K562 (cell line): ENCODE data around the gene GPATCH4. TPM values are rescaled to one million over a fixed set of nuclear protein-coding genes. Genes with fewer than 3 reads are reported as not detected.

Experiments
- ATAC-seq: fragments of 200-7000 bp; cut with Tn5 transposase; 3 replicates; pipeline ENCODE4 v1.9.1; 2020; ENCODE audit warnings: moderate library complexity
- BruUV-seq: library from RNA; stranded (reverse); fragments of 400-500 nt; replicated peaks from 2 replicates; lab custom pipeline; 2021; lab: Mats Ljungman, UMichigan
- CTCF ChIA-PET: fragments of 300-600 bp; formaldehyde crosslinking; extraction: SDS; loops from one replicate; lab custom pipeline; 2021; ENCODE audit warnings: low intra/inter-chr PET ratio; lab: Yijun Ruan, JAX
- POLR2A ChIA-PET: fragments of 300-600, 350-650 bp; sonication (Branson Sonifier 250); formaldehyde crosslinking; extraction: SDS; loops from one replicate; lab custom pipeline; 2021; ENCODE audit warnings: antibody characterized with exemption, inconsistent platforms; lab: Yijun Ruan, JAX
- DNase-seq, 4 experiments: peaks; one replicate each; pipeline versions ENCODE4 v3.0.0 to v3.0.0-alpha.2; 2011 to 2018; ENCODE audit warnings: low spot score in 3 of 4, mixed read lengths in 3 of 4; ENCODE audit errors: extremely low read depth in 1 of 4
- FAIRE-seq: peaks from 2 replicates; lab custom pipeline; 2011; peaks lifted over from hg19 to GRCh38; lab: Jason Lieb, UNC
- H2AFZ ChIP-seq: 2 replicates; pipeline ENCODE4 v1.6.0; 2011; ENCODE audit warnings: low read depth, low read length, control low read depth, inconsistent platforms
- H3K27ac ChIP-seq: fragments of 200-600 bp; 3 replicates; pipeline ENCODE4 v1.8.0; 2011; ENCODE audit warnings: low read depth, mild to moderate bottlenecking, control low read depth, inconsistent platforms, low read length, moderate library complexity, mixed read lengths; ENCODE audit errors: extremely low read depth
- H3K27me3 ChIP-seq, 2 experiments: fragments of 300-600 bp in 1 of 2; 2 replicates in 1 of 2; 3 replicates in 1 of 2; pipeline versions ENCODE4 v1.6.0 to v1.8.0; 2011; ENCODE audit warnings: inconsistent platforms in 2 of 2, low read length in 2 of 2, mild to moderate bottlenecking in 1 of 2, mixed read lengths in 1 of 2, moderate library complexity in 1 of 2; ENCODE audit not compliant: control insufficient read depth in 2 of 2, insufficient read depth in 2 of 2
- H3K36me3 ChIP-seq: fragments of 300-600 bp; 3 replicates; pipeline ENCODE4 v1.8.0; 2011; ENCODE audit warnings: mild to moderate bottlenecking, low read length, inconsistent platforms; ENCODE audit not compliant: control insufficient read depth, insufficient read depth
- H3K4me1 ChIP-seq, 2 experiments: fragments of 200-600 bp in 1 of 2; replicated peaks in 1 of 2; 2 replicates in 1 of 2; 3 replicates in 1 of 2; pipeline versions ENCODE4 v1.5.1 to v1.8.0; 2011; ENCODE audit warnings: inconsistent platforms in 2 of 2, low read length in 2 of 2, mild to moderate bottlenecking in 1 of 2, mixed read lengths in 1 of 2, moderate library complexity in 1 of 2; ENCODE audit not compliant: control insufficient read depth in 2 of 2, insufficient read depth in 2 of 2
- H3K4me2 ChIP-seq: 2 replicates; pipeline ENCODE4 v1.6.1; 2011; ENCODE audit warnings: low read length, control low read depth, inconsistent platforms, mixed read lengths; ENCODE audit not compliant: insufficient read depth
- H3K4me3 ChIP-seq: fragments of 200-600 bp; sonication (generic), shearing (Covaris generic); 2 replicates; pipeline ENCODE4 v1.5.1; 2016; ENCODE audit warnings: control low read depth, inconsistent platforms
- H3K79me2 ChIP-seq: fragments of 200-600 bp; 3 replicates; pipeline ENCODE4 v1.8.0; 2011; ENCODE audit warnings: low read length, inconsistent platforms; ENCODE audit not compliant: control insufficient read depth, insufficient read depth
- H3K9ac ChIP-seq, 2 experiments: 2 replicates each; pipeline versions ENCODE4 v1.6.0 to v1.6.1; 2011; ENCODE audit warnings: low read depth in 2 of 2, low read length in 2 of 2, control low read depth in 1 of 2, inconsistent platforms in 1 of 2, mild to moderate bottlenecking in 1 of 2, mixed read lengths in 1 of 2; ENCODE audit not compliant: insufficient read depth in 1 of 2
- H3K9me1 ChIP-seq: one replicate; pipeline ENCODE4 v1.6.0; 2011; ENCODE audit warnings: inconsistent platforms, mild to moderate bottlenecking, low read length, moderate library complexity; ENCODE audit not compliant: control insufficient read depth, insufficient read depth
- H3K9me3 ChIP-seq: replicated peaks from 2 replicates; pipeline ENCODE4 v1.5.1; 2011; ENCODE audit warnings: low read depth, low read length, inconsistent platforms; ENCODE audit not compliant: control insufficient read depth, insufficient read depth
- H4K20me1 ChIP-seq: replicated peaks from 2 replicates; pipeline ENCODE4 v1.6.1; 2011; ENCODE audit warnings: low read length, inconsistent platforms, mixed read lengths; ENCODE audit not compliant: control insufficient read depth, insufficient read depth
- FIP1L1 ChIP-seq: fragments of 200-400 bp; formaldehyde crosslinking; IDR thresholded peaks from 2 replicates; pipeline ENCODE4 v1.6.1; 2018; ENCODE audit warnings: mild to moderate bottlenecking, low read depth, low read length; ENCODE audit not compliant: poor library complexity, severe bottlenecking
- HNRNPL ChIP-seq: fragments of 200-400 bp; formaldehyde crosslinking; IDR thresholded peaks from 2 replicates; pipeline ENCODE4 v1.6.1; 2017; ENCODE audit warnings: low read depth, mild to moderate bottlenecking, low read length
- KDM5B ChIP-seq: fragments of 200-600 bp; sonication (generic); IDR thresholded peaks from 2 replicates; pipeline ENCODE4 v1.6.1; 2012; ENCODE audit warnings: low read depth, mild to moderate bottlenecking, moderate library complexity, low read length, control low read depth, inconsistent platforms; ENCODE audit not compliant: insufficient replicate concordance
- NR2C1 ChIP-seq, 2 experiments: fragments of 450-650 bp; IDR thresholded peaks; 2 replicates each; pipeline ENCODE4 v1.6.1; 2017; ENCODE audit warnings: mild to moderate bottlenecking in 2 of 2, antibody characterized with exemption in 1 of 2, inconsistent platforms in 1 of 2, missing compliant biosample characterization in 1 of 2, missing genetic modification characterization in 1 of 2
- NR2C2 ChIP-seq, 2 experiments: fragments of 200-800 bp in 1 of 2; sonication (Bioruptor generic) in 1 of 2; sonication (generic) in 1 of 2; formaldehyde crosslinking in 1 of 2; IDR thresholded peaks; 2 replicates each; pipeline versions ENCODE4 v1.6.1 to v1.8.0; 2016 to 2022; ENCODE audit warnings: mild to moderate bottlenecking in 1 of 2, missing compliant biosample characterization in 1 of 2, missing genetic modification characterization in 1 of 2, missing genetic modification reagents in 1 of 2
- OTX1 ChIP-seq: fragments of 450-650 bp; formaldehyde crosslinking; IDR thresholded peaks from 2 replicates; pipeline ENCODE4 v1.4.0; 2022; ENCODE audit warnings: mild to moderate bottlenecking
- POLR2G ChIP-seq: fragments of 200-400 bp; formaldehyde crosslinking; IDR thresholded peaks from 2 replicates; pipeline ENCODE4 v1.6.1; 2017; ENCODE audit warnings: low read depth, mild to moderate bottlenecking, antibody characterized with exemption, low read length, moderate library complexity
- RBFOX2 ChIP-seq: fragments of 200-400 bp; formaldehyde crosslinking; IDR thresholded peaks from 2 replicates; pipeline ENCODE4 v1.6.1; 2017; ENCODE audit warnings: low read depth, mild to moderate bottlenecking, low read length, moderate library complexity
- ZBTB33 ChIP-seq: sonication (generic); formaldehyde crosslinking; IDR thresholded peaks from 2 replicates; pipeline ENCODE4 v1.8.1; 2023; ENCODE audit warnings: mild to moderate bottlenecking, missing genetic modification reagents
- WGBS: fragments of 100-300 bp; shearing (Covaris generic); methylation state at CpG from one replicate; pipeline ENCODE4 v1.1.6; 2016; ENCODE audit warnings: low coverage, mixed read lengths; ENCODE audit not compliant: insufficient coverage; ENCODE audit errors: missing lambda C conversion rate; 5-methylcytosine and 5-hydroxymethylcytosine counted together
- in situ Hi-C: fragments of 300-500 bp; cut with MboI; formaldehyde crosslinking; loops from 4 replicates; pipeline ENCODE4 v1.15.0; 2018; ENCODE audit warnings: inconsistent platforms, mixed read lengths
- intact Hi-C: fragments of 100-400 bp; cut with micrococcal nuclease; formaldehyde crosslinking; loops from 2 replicates; pipeline ENCODE4 v1.14.2; 2022
- polyA plus RNA-seq, 8 experiments: library from polyadenylated mRNA; depleted of rRNA in 4 of 8; stranded (reverse) in 5 of 8; unstranded in 3 of 8; fragments of >200 nt; fragmentation: Nextera tagmentation in 2 of 8; fragmentation: Illumina TruSeq in 1 of 8; extraction: Ambion mirVana in 2 of 8; extraction: Trizol in 1 of 8; gene quantifications; 2 replicates each; pipeline versions ENCODE4 v1.2.1 to v1.2.3, GENCODE V29; 2011 to 2014; ENCODE audit warnings: inconsistent platforms in 1 of 8, missing spikeins in 1 of 8
- total RNA-seq, 7 experiments: library from RNA; depleted of rRNA in 6 of 7; stranded (reverse); fragments of >200 nt in 6 of 7; fragmentation: Illumina TruSeq in 2 of 7; extraction: Trizol in 2 of 7; gene quantifications; 2 replicates each; pipeline versions ENCODE4 v1.2.1 to v1.2.3, GENCODE V29; 2011 to 2021; ENCODE audit warnings: low replicate concordance in 1 of 7

Gene GPATCH4
- total and polyA plus RNA-seq, 9 of the 15 experiments (the other 6 are each of a cell fraction or from before 2014, with no cell fraction given) = 43.7 to 105 (median 76.5) TPM

GRCh38 chr1:156646738-156647211 is 45.5 kb upstream of the GPATCH4 start:
- FAIRE-seq (no peak), DNase-seq (no peak), ATAC-seq (no peak)
- no TSS peak for BruUV-seq
- peaks cover under 1% of the 10 kb centered on the region for H3K9me1 ChIP-seq
- H3K79me2 ChIP-seq = no peaks in the 10 kb centered on the region
- POLR2A ChIA-PET = no interaction called here
- WGBS = 98% methylated on average over 17 of the region's 51 CpGs
- H3K27me3 ChIP-seq = no peaks in the 10 kb centered on the region
- no peak overlapping the region for H3K4me2 ChIP-seq
- peaks cover 64% of the 10 kb centered on the region for H4K20me1 ChIP-seq
- H3K9ac ChIP-seq = no peak overlapping the region
- H3K4me3 ChIP-seq = no peak overlapping the region
- H2AFZ ChIP-seq = no peak overlapping the region
- H3K4me1 ChIP-seq = peaks cover 0 to 30% of the 10 kb centered on the region in 2 experiments; a peak in 3 of 5 replicates
- no peaks in the 10 kb centered on the region for H3K9me3 ChIP-seq
- in situ Hi-C loops (no loop called here), intact Hi-C loops (no loop called here)
- H3K27ac ChIP-seq = no peak overlapping the region
- TF ChIP-seq HNRNPL (0 out of 2 replicates have a peak, but pooled peaks have one; percentile 62), KDM5B (no peak), NR2C2 (CRISPR knock-in tag; IDR thresholded peaks at IDR 0.05) (peak; percentile 74), NR2C2 (tag; IDR thresholded peaks at IDR 0.05) (peak; percentile 75), OTX1 (CRISPR knock-in tag) (no peak), NR2C1 (IDR thresholded peaks at IDR 0.05) (peak; percentile 84), NR2C1 (tag; IDR thresholded peaks at IDR 0.05) (peak; percentile 87), POLR2G (peak; percentile 73), ZBTB33 (peak; percentile 97), FIP1L1 (peak; percentile 46), RBFOX2 (peak; percentile 55; the same call in 1 of the 2 replicates)
- CTCF ChIA-PET = no interaction called here
- H3K36me3 ChIP-seq = peaks cover 56% of the 10 kb centered on the region
